Pulmonary artery endothelial cell (primary cell): ENCODE data around the gene GRIK4. TPM values are rescaled to one million over a fixed set of nuclear protein-coding genes. Genes with fewer than 3 reads are reported as not detected.

Source experiments
- DNase-seq: peaks from one replicate; pipeline ENCODE4 v3.0.0-alpha.2; 2011; ENCODE audit warnings: low read depth, low spot score
- total RNA-seq: library from RNA; depleted of rRNA; stranded (reverse); fragments of >200 nt; gene quantifications from 2 replicates; pipeline ENCODE4 v1.2.3, GENCODE V29; 2014

The GRIK4 gene
- total RNA-seq, 1 donor from 2014 or later: 0.07 TPM

DNA sequence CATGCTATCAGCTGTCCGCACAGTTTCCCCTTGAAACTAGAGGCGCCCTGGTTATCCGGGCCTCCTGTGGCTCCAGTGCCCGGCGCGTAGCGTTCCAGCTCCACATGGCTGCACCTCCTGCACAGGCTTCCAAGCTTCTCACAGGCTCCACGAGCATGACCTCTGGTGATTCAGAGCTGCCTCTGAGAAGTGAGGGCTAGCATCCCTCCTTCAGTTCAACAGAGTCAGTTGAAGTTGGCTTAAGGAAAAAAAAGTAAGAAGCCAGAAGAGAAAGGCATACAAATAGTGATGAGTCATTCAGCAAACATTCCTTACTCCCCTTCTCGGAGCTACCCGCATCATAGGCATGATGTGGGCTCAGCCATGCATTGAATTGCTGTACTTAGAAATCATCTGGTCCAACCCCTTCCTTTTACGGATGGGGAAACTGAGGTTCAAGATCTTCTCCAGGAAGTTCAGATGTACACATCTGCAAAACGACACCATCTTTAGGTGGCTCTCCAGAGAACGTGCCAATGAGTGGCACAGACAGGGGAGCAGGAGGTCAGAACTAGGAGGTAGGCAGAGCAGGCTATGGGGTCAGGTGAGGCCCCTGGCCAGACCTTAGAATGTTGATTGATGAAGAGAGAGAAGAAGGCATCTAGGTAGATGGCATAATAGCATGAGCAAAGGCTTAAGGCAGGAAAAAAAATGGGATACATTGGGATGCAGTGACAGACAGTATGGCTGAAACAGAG, 296.0 kb downstream of the GRIK4 start:
- peak; percentile 44 for DNase-seq

DNA sequence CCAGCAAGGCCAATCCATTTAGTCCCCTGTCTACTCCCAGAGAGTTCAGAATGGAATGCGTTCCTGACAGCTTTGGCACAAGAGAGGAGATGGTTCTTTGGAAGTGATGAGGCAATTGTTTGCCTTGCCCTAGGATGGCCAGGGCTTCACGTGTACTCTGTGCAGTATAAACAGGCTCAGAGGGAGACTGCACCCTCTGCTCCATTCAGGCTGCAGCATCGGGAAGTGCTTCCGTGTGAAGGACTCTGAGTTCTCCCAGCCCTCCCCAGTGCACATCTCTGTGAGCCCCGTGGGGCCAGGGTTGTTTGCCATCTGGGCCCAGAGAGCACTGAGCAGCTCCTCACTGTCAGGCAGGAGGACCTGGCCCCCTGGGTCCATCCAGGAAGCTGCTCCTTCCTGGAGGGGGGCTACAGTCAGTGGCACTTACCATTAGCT, 297.1 kb downstream of the GRIK4 start:
- no peak for DNase-seq

DNA sequence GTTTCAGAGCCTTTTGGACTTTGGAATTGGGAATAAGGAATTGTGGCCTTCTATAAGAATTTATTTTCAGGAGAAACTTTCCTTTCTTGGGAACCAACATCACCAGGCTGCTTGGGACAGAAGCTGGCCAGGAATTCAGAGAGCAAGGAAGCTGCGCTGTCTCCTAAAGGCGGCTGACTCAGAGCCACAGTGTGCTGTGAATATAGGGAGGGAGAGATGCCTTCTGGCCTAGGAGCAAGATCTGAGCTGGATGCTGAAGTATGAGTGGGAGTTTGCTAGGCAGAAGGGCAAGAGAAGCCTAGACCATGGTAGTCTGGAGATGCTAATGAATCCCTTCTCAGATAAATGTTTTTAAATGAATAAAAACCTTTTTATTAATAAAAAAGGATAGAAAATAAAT, 298.7 kb downstream of the GRIK4 start:
- DNase-seq: no peak

DNA sequence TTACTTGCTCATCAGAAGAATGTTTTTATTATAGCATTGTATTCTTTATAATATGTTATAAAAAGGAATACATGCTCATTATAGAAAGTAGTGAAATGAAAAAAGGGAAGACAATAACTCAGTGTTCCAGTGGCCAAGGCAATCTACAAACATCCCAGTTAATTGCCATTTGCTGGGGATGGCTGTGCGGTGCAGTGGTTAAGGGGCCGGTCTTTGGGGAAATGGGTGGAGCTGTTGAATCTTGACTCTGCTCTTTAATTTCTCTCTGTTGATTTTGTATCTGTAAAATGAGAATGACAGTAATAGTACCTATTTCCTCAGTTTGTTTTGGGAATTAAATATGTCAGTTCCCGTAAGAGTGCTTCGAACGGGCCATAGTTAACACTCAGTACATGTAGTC, 299.7 kb downstream of the GRIK4 start:
- DNase-seq: no peak

DNA sequence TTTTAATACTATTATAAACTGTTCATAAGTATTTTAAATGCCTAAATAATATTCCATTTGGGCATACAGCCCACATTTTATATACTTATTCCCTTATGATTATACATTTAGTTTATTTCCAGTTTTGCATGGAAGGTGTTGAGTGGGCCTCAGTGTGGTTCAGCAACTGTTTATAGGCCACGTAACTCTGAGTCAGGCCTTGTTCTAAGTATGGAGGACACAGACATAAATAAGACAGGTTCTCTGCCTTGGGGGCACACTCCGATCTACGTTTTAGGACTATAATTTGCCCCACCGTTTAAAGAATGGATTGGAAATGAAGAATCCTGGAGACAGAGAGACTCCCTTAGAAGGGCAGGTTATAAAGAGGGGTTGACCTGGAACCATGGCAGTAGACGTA, 300.2 kb downstream of the GRIK4 start:
- DNase-seq: no peak

DNA sequence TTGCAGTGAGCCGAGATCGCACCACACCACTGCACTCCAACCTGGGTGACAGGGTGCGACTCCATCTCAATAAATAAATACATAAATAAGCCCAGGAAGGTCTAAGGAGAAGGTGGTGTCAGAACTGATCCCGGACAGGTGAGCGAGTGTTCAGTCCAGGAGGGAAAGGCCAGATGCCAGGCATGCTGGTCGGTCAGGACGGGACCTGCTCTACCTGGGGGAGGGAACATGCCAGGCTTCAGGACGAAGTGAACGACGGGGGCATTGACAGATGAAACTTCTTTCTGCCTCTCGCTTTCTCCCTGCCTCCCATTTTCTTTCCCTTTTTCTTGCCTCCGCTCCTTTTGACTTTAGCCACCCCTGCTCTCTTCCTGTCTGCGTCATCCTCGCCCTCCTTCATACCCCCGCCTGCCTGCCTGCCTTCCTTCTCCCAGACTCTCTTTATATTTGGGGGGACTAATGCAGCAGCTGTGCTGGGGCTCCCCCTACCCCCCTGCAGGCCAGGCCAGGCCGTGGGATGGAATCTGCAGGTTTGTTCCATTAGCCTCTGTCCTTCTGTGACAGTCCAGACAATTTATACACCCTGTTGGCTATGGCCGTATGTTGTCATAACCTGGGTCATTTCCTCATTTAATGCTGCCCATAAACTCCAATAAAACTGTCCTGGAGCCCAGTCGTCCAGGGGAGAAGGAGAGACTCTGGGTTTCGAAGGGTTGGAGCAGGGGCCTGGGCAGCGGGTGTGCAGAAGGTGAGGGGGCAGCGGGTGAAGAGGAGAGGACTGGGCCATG, 303.2 kb downstream of the GRIK4 start:
- DNase-seq: no peak

DNA sequence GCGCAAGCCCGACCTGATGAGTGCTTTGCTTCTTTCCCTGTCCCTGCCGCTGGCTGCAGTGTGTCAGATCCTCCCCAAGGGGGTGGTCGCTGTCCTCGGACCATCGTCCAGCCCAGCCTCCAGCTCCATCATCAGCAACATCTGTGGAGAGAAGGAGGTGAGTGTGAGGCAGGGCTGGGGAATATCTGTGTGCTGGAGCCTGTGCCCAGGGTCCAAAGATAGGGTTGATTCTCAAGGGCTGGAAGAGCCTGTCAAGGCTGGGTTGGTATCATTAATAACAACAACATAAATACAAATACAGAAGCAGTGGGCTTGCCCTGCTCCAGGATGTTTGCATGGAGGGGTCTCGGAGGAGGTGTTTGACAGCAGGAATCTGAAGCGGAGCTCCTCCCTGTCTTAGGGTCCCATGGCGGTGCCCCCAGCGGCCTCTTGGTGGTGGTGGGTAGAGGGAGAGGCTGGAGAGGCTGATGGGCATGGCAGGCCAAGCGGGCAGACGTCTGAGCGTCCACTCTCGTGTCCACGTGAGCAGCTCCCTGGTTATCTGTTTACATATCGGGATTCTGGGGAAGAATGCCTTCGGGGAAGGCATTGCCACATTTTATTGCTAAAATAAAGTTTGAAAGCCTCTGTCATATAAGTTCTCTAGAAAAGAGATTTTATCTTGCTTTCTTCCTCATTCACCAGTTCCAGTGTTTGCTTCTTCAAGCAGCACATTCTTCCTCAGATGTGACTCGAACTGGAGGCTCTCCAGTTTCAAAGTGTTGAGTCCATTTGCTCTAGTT, 304.0 kb downstream of the GRIK4 start:
- no peak for DNase-seq

- DNase-seq: no peak
Observed at GRCh38 chr11:120816176-120816575, 304.6 kb downstream of the GRIK4 start.

DNA sequence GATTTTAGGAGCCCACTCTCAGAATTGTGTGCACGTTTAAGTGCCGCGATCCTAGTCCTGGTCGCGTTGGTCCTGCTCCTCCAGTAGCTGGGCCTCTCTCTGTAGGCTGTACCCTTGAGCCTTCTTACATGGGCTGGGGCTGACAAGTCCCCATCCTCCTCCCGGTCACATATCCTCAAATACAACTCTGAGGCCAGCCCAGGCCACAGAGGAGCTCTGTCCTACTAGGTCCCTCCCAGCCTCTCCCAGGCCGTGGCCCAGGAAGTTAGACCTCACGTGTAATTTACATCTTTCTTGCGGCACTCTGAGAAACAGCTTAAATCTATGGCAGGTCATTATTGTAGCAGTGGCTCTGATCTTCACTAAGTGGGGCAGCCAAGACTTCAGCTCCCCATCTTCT, 305.2 kb downstream of the GRIK4 start:
- DNase-seq: no peak

DNA sequence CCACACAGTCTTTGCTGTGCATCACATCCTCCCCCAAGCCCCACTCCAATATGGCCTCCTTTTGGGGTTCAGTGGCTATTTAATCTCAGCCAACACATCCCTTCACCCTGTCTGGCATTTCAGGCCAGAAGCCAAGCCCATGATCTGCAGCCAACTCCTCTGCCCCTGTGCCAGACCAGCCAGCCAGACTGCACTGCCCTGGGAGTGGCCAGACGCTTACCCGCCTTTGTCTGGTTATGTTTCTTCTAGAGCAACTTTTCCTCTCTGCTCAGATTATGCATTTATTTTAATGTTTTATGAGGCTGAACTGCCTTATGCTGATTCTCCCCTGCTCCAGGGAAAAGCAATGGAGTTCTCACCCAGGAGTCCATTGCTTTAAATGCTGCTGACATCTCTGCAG, 305.6 kb downstream of the GRIK4 start:
- no peak for DNase-seq

GRCh38 chr11:120818097-120818496, 306.5 kb downstream of the GRIK4 start:
- no peak for DNase-seq

GRCh38 chr11:120819003-120819402, 307.5 kb downstream of the GRIK4 start:
- no peak for DNase-seq

- DNase-seq: no peak
Observed at GRCh38 chr11:120819437-120820365, 308.2 kb downstream of the GRIK4 start.

DNA sequence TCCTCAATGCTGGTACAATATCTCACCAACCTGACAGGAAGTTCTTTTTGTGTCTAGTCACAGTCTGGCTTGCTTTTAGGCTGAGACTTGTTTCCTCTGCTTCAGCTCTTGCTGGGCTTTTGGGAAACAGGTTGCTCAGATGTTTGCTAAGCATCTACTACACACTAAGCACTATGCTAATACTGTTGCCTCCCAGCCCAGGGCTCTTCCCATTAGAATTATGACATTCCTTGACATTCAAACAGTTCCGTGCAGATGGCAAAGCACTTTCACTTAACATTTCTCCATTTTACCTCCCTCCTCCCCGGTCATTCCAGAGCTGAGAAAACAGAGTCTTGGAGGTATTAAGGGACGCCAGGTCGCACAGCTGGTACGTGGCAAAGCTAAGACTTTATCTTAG, 311.6 kb downstream of the GRIK4 start:
- no peak for DNase-seq

DNA sequence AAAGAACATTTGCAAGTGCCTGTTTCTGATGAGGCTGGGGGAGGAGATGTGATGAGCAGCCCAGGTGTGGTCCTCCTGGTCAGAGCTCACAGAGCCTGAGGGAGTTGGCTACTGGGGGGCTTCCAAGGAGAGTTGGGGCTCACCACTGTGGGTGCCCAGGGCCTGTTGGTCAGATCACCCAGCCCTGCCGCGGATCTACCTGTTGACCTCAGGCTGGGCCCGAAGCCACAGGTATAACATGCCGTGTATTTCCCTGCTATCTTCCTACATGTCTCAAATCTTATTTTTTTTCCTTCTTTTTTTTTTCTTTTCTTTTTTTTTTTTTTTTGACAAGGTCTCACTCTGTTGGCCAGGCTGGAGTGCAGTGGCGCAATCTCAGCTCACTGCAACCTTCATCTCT, 312.7 kb downstream of the GRIK4 start:
- no peak for DNase-seq

DNA sequence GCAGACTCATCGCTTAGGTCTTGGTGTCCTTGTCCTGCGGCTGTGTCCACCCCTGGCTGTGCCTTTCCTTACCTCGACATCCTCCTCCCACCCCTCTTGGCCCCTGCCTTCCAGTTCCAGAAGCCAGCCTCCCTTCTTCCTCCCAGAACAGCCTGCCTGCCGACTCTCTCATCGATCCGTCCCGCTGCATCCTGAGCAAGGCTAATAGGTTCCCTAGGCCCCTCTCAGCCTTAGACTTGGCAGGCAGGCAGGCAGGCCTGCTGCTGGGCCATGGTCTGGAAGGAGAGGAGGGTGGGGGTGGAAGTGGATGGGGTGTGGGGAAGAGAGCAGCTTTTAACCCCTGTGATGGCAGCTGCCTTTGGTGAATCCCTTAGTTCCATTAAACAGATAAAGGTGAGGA, 315.6 kb downstream of the GRIK4 start:
- no peak for DNase-seq

DNA sequence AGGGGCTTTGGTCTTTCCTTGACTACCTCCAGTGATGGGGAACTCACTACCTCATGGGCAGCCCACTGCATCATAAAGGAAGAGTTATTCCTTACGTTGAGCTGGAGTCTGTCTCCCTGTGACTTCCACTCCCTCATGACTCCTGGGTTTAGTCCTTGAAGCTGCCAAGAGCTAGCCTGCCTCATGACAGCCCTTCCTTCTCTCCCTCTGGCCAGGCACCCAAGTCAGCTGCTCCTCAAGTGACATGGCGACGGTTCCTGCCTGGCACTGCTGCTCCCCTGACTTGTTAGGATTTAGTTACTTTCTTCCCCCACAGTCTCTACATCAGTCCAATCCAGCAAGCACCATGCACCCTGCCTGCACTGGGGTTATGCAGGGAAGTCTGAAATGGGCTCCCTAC, 316.3 kb downstream of the GRIK4 start:
- no peak for DNase-seq

DNA sequence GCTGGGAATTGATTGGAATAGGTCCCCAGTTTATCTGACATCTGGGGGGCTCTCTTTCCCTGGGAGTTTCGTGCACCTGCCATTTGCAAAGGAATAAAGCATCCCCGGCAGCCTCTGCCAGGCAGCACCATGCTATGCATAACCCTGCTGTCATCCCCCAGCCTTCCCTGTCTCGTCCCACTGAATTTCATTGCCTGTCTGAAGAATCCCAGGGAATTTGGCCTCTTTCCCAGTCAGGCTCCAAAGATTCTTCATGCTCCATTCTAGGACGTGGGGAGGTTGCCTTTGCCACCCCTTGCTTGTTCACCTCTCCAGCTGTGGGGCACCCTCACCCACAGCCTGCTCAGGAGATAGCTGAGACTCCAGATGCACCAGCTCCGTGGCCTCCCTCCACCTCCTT, 317.3 kb downstream of the GRIK4 start:
- DNase-seq: no peak

- no peak for DNase-seq
Observed at GRCh38 chr11:120830085-120830620, 318.6 kb downstream of the GRIK4 start.

DNA sequence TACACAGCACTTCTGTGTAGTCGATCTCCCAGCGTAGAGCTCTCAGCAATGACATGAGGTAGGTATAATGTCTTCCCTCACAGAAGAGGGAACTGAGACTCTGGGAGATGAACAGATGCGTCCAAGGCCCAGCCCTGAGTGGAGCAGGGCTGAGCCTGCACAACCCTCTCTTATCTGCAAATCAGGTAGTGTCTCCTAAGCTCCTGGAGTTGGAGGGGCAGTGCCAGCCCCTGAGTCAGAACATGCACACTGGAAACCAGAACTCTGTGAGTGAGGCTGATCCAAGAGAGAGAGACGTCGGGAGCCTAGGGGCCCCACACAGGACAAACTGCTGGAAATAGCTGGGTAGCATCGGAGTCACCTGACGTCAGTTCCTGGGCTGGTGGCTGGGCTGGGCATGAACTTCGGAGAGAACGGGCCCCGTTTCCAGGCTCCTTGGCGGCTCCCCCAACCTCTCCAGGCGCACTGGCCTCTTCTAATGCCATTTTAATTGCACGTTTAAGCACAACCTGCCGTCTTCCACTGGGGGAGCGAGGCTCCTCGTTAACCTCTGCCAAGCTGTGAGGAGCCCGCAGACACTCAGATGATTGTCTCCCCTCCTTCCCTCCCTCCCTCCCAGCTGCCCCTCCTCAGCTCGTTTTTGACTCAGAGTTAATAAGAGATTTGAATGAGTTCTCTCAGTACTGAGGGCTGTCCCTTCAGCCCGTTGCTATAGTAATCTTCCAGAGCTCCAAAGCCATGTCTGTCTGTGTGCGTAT, 321.1 kb downstream of the GRIK4 start:
- DNase-seq: no peak
